Left ventricle myocardium inferior (tissue), 1 donor: ENCODE results near the gene SDK2. TPM values are rescaled to one million over a fixed set of nuclear protein-coding genes. Genes with fewer than 3 reads are reported as not detected.

Experiments
- DNase-seq: peaks from one replicate; pipeline ENCODE4 v3.0.0-alpha.2; 2020
- H3K27ac ChIP-seq: fragments of 200-600 bp; replicated peaks from 2 replicates; pipeline ENCODE4 v1.8.0; 2021
- H3K27me3 ChIP-seq: fragments of 200-600 bp; 2 replicates; pipeline ENCODE4 v1.8.0; 2021; ENCODE audit warnings: low read depth
- H3K36me3 ChIP-seq: fragments of 200-600 bp; 2 replicates; pipeline ENCODE4 v1.8.0; 2021
- H3K4me1 ChIP-seq: fragments of 200-600 bp; 2 replicates; pipeline ENCODE4 v1.8.0; 2021
- H3K4me3 ChIP-seq: fragments of 200-600 bp; 2 replicates; pipeline ENCODE4 v1.8.0; 2021; ENCODE audit warnings: mild to moderate bottlenecking, moderate library complexity
- H3K9me3 ChIP-seq: fragments of 200-600 bp; replicated peaks from 2 replicates; pipeline ENCODE4 v1.8.0; 2021
- CTCF ChIP-seq: fragments of 200-600 bp; IDR thresholded peaks from 2 replicates; pipeline ENCODE4 v1.8.0; 2021; ENCODE audit warnings: antibody characterized with exemption, mild to moderate bottlenecking, borderline replicate concordance
- intact Hi-C: fragments of 100-400 bp; cut with micrococcal nuclease; formaldehyde crosslinking; loops from one replicate; pipeline ENCODE4 v1.11.0; 2022
- total RNA-seq: library from RNA; stranded (reverse); fragmentation: NEBNext Ultra II Directional; extraction: Animal tissue kit (Norgen Biotek cat#: 25700); gene quantifications from one replicate; pipeline ENCODE4 v1.2.1, GENCODE V29; 2021
- donor health status: DM: no; HTN: yes; CAD: no; lungs with severe emphysema.

The SDK2 gene
- total RNA-seq, 1 donor from 2014 or later = 2.2 TPM

- no peak for DNase-seq
- Histone ChIP-seq H3K27me3 (peaks cover 29% of the 10 kb centered on the region), H3K27ac (no peak overlapping the region), H3K4me1 (no peaks in the 10 kb centered on the region), H3K36me3 (no peaks in the 10 kb centered on the region), H3K9me3 (no peaks in the 10 kb centered on the region), H3K4me3 (no peak overlapping the region)
- no peak for TF ChIP-seq CTCF
- intact Hi-C loops = no loop called here
These were observed 34.5 kb downstream of the SDK2 start for GRCh38 chr17:73609758-73610157.

- Histone ChIP-seq H3K4me3 (no peak overlapping the region), H3K27me3 (peaks cover 29% of the 10 kb centered on the region), H3K4me1 (no peaks in the 10 kb centered on the region), H3K36me3 (no peaks in the 10 kb centered on the region), H3K27ac (no peak overlapping the region), H3K9me3 (no peaks in the 10 kb centered on the region)
- intact Hi-C loops = no loop called here
- no peak for TF ChIP-seq CTCF
- DNase-seq = no peak
These were observed 35.2 kb downstream of the SDK2 start for GRCh38 chr17:73609060-73609459.

DNA sequence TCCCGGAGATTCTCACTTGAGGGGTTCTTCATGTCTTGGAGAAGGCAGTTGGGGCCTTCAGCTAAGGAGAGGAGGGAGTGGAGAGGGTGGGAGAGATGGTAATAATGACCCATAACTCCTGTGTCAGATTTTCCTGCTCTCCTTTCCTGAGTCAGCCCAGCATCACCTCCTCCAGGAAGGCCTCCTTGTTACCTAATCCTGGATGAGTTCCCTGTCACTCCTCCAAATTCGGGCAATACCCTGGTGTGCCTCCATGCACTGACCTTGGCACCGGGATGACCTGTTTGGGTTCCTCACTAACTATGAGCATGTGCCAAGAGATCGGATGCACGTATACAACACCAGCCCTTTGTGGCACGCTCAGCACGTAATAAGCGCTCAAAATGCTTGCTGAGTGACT is 38.8 kb downstream of the SDK2 start:
- Histone ChIP-seq H3K9me3 (no peaks in the 10 kb centered on the region), H3K27ac (no peak overlapping the region), H3K27me3 (peaks cover 20% of the 10 kb centered on the region), H3K4me3 (no peak overlapping the region), H3K36me3 (no peaks in the 10 kb centered on the region), H3K4me1 (no peaks in the 10 kb centered on the region)
- TF ChIP-seq CTCF = no peak
- no peak for DNase-seq
- intact Hi-C loops = no loop called here

GRCh38 chr17:73604476-73604875 is 39.8 kb downstream of the SDK2 start:
- Histone ChIP-seq H3K9me3 (no peaks in the 10 kb centered on the region), H3K27ac (no peak overlapping the region), H3K4me3 (no peak overlapping the region), H3K27me3 (peaks cover 13% of the 10 kb centered on the region), H3K4me1 (no peaks in the 10 kb centered on the region), H3K36me3 (no peaks in the 10 kb centered on the region)
- DNase-seq = no peak
- TF ChIP-seq CTCF = no peak
- intact Hi-C loops = no loop called here

- H3K27me3 ChIP-seq = peaks cover 13% of the 10 kb centered on the region
- no peak for DNase-seq
- TF ChIP-seq CTCF = no peak
- no peaks in the 10 kb centered on the region for H3K9me3 ChIP-seq
- H3K4me3 ChIP-seq = no peak overlapping the region
- no peaks in the 10 kb centered on the region for H3K4me1 ChIP-seq
- intact Hi-C loops = no loop called here
- H3K36me3 ChIP-seq = no peaks in the 10 kb centered on the region
- H3K27ac ChIP-seq = no peak overlapping the region
These were observed 40.3 kb downstream of the SDK2 start for GRCh38 chr17:73603971-73604370.
